ENCODE data around the gene CEP350. TPM values are rescaled to one million over a fixed set of nuclear protein-coding genes. Genes with fewer than 3 reads are reported as not detected.

CEP350 gene
- polyA plus RNA-seq, 1 of the 3 experiments (the other 2 are of a cell fraction): 2.9 TPM

DNA sequence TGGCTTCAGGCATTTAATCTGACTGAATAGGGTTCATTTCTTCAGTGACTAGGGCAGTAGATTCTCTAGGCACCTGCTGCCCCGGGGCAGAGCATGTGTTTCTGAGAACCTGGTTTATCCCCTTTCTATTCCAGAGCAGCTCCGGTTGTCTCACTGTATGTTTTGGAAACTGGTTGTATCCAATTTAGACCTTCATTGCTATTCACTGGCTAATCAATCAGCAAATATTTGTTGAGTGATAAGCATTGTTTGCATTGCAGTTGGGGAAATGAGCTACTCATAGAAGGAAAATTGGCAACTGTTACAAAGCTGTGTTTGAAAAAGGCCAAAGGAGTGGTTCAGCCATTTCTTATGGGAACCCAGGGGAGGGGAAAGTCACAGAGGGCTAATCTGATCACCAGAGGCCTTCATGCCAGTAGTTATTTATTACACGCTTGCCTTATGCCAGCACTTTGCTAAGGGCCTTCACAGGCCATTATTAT lies 203.0 kb downstream of the CEP350 start:
- Histone ChIP-seq H3K27ac (ENCODE audit: low read depth in 2 of 2, low read length in 1 of 2) (peak overlapping the region in 1 of 2 experiments; percentile 72; a peak in 2 of 4 replicates), H3K9me2 (no peaks in the 10 kb centered on the region), H3K4me2 (peak overlapping the region; percentile 89), H3K36me3 (replicated peaks in 1 of 2; ENCODE audit: control insufficient read depth in 1 of 2, insufficient read depth in 2 of 2, low read length in 1 of 2) (peaks cover 0 to 7% of the 10 kb centered on the region in 2 experiments), H2AFZ (ENCODE audit: low read depth) (no peak overlapping the region), H3K4me3 (ENCODE audit: low read depth in 2 of 2, low read length in 1 of 2) (peak overlapping the region in 1 of 2 experiments; percentile 82; a peak in 2 of 4 replicates), H3F3A (replicated peaks; ENCODE audit: insufficient read depth) (peaks cover 14% of the 10 kb centered on the region), H3K9me3 (no peaks in the 10 kb centered on the region), H3K27me3 (ENCODE audit: insufficient read depth) (no peaks in the 10 kb centered on the region), H4K20me1 (ENCODE audit: insufficient read depth) (peaks cover 24% of the 10 kb centered on the region; the same call in 1 of the 2 replicates), H3K79me2 (ENCODE audit: insufficient read depth) (peaks cover 79% of the 10 kb centered on the region), H3K4me1 (ENCODE audit: control insufficient read depth in 1 of 2, insufficient read depth in 2 of 2, low read depth in 1 of 2, low read length in 1 of 2) (peaks cover 9 to 24% of the 10 kb centered on the region in 2 experiments), H3K9ac (no peak overlapping the region)
- POLR2A ChIA-PET: no interaction called here
- WGBS (ENCODE audit: low lambda C conversion rate): 92% methylated on average over 3 of the region's 3 CpGs
- no peak for DNase-seq
- TF ChIP-seq TAF1 (IDR thresholded peaks at IDR 0.05; ENCODE audit: borderline replicate concordance, low read depth, low read length): no peak
- TF ChIP-seq YY1 (IDR thresholded peaks at IDR 0.05; ENCODE audit: low read depth): no peak
- no peak for TF ChIP-seq FOSL2 (IDR thresholded peaks at IDR 0.05; ENCODE audit: borderline replicate concordance, low read depth)
- TF ChIP-seq, protein P1, sequence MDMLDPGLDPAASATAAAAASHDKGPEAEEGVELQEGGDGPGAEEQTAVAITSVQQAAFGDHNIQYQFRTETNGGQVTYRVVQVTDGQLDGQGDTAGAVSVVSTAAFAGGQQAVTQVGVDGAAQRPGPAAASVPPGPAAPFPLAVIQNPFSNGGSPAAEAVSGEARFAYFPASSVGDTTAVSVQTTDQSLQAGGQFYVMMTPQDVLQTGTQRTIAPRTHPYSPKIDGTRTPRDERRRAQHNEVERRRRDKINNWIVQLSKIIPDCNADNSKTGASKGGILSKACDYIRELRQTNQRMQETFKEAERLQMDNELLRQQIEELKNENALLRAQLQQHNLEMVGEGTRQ (IDR thresholded peaks at IDR 0.05; ENCODE audit: borderline replicate concordance, low read depth, low read length): no peak
- TF ChIP-seq EZH2phosphoT487 (IDR thresholded peaks at IDR 0.05; ENCODE audit: borderline replicate concordance, low read depth): no peak
- no peak for TF ChIP-seq TCF12 (IDR thresholded peaks at IDR 0.05)
- TF ChIP-seq RCOR1 (IDR thresholded peaks at IDR 0.05; ENCODE audit: low read length): no peak
- TF ChIP-seq FOXJ3 (CRISPR knock-in tag; IDR thresholded peaks at IDR 0.05): no peak
- no peak for TF ChIP-seq RAD21 (IDR thresholded peaks at IDR 0.05; ENCODE audit: low read length)
- TF ChIP-seq RFX5 (IDR thresholded peaks at IDR 0.05; ENCODE audit: low read length): no peak
- TF ChIP-seq ELF1 (IDR thresholded peaks at IDR 0.05): no peak
- no peak for TF ChIP-seq MXI1 (IDR thresholded peaks at IDR 0.05; ENCODE audit: low read depth, low read length)
- TF ChIP-seq MEF2A (IDR thresholded peaks at IDR 0.05; ENCODE audit: borderline replicate concordance, low read depth): no peak
- TF ChIP-seq, protein P2, sequence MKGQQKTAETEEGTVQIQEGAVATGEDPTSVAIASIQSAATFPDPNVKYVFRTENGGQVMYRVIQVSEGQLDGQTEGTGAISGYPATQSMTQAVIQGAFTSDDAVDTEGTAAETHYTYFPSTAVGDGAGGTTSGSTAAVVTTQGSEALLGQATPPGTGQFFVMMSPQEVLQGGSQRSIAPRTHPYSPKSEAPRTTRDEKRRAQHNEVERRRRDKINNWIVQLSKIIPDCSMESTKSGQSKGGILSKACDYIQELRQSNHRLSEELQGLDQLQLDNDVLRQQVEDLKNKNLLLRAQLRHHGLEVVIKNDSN (IDR thresholded peaks at IDR 0.05; ENCODE audit: borderline replicate concordance, low read depth): no peak
- no peak for TF ChIP-seq EP300 (IDR thresholded peaks at IDR 0.05; ENCODE audit: borderline replicate concordance in 1 of 2, low read depth in 1 of 2, low read length in 1 of 2)
- TF ChIP-seq, protein P3, sequence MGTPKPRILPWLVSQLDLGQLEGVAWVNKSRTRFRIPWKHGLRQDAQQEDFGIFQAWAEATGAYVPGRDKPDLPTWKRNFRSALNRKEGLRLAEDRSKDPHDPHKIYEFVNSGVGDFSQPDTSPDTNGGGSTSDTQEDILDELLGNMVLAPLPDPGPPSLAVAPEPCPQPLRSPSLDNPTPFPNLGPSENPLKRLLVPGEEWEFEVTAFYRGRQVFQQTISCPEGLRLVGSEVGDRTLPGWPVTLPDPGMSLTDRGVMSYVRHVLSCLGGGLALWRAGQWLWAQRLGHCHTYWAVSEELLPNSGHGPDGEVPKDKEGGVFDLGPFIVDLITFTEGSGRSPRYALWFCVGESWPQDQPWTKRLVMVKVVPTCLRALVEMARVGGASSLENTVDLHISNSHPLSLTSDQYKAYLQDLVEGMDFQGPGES (IDR thresholded peaks at IDR 0.05; ENCODE audit: low read depth, low read length): no peak
- no peak for TF ChIP-seq GATA2 (CRISPR knock-in tag; IDR thresholded peaks at IDR 0.05)
- no peak for TF ChIP-seq NFIC (IDR thresholded peaks at IDR 0.05; ENCODE audit: borderline replicate concordance)
- no peak for TF ChIP-seq JUND (IDR thresholded peaks at IDR 0.05)
- no peak for TF ChIP-seq CHD2 (IDR thresholded peaks at IDR 0.05; ENCODE audit: low read length, partially characterized antibody)
- CTCF ChIA-PET: interaction anchor here (1.4 to 2.7 kb wide), 2 partner anchors 10 to 21 kb away, joined by 5 to 11 read pairs; no protein-coding TSS in a partner anchor

Data from SK-N-SH (cell line).